B cell (primary cell): Measurements from ENCODE around the gene SNPH. TPM values are rescaled to one million over a fixed set of nuclear protein-coding genes. Genes with fewer than 3 reads are reported as not detected.

Experiments used
- ATAC-seq: fragments of 200-7000 bp; cut with Tn5 transposase; one replicate; pipeline ENCODE4 v1.10.0; 2021; ENCODE audit warnings: low read depth, mild to moderate bottlenecking, moderate number of reproducible peaks, moderate library complexity
- CTCF ChIA-PET: fragments of 350-600 bp; sonication (Branson Sonifier 250); formaldehyde crosslinking; loops from one replicate; lab custom pipeline; 2021; ENCODE audit warnings: antibody characterized with exemption, inconsistent platforms; lab: Charles Lee
- POLR2A ChIA-PET: fragments of 350-600 bp; sonication (Branson Sonifier 250); formaldehyde crosslinking; loops from one replicate; lab custom pipeline; 2021; ENCODE audit warnings: antibody characterized with exemption; lab: Charles Lee
- DNase-seq: peaks from one replicate; pipeline ENCODE4 v3.0.0; 2013
- H2AFZ ChIP-seq: 2 replicates; pipeline ENCODE4 v1.6.1; 2012; ENCODE audit warnings: mild to moderate bottlenecking, low read depth, low read length; ENCODE audit not compliant: insufficient read depth, poor library complexity, severe bottlenecking
- H3K27ac ChIP-seq, 2 donors: 1 replicate in 1 of 2; 2 replicates in 1 of 2; pipeline ENCODE4 v1.5.1; 2012 to 2013; ENCODE audit warnings: low read length in 2 of 2, mild to moderate bottlenecking in 2 of 2, moderate library complexity in 1 of 2
- H3K27me3 ChIP-seq, 4 experiments: fragments of 200-600 bp in 1 of 4; sonication (generic) in 1 of 4; replicated peaks in 1 of 4; 1 replicate in 2 of 4; 2 replicates in 2 of 4; pipeline versions ENCODE4 v1.6.1 to v1.7.0; 2013 to 2016; ENCODE audit warnings: low read length in 3 of 4, mild to moderate bottlenecking in 2 of 4, mixed read lengths in 1 of 4, moderate library complexity in 1 of 4; ENCODE audit not compliant: insufficient read depth in 4 of 4, control insufficient read depth in 3 of 4; ENCODE audit errors: control extremely low read depth in 1 of 4
- H3K36me3 ChIP-seq, 2 experiments: replicated peaks in 1 of 2; 1 replicate in 1 of 2; 2 replicates in 1 of 2; pipeline versions ENCODE4 v1.6.1 to v1.7.1; 2013; ENCODE audit warnings: low read length in 1 of 2; ENCODE audit not compliant: insufficient read depth in 2 of 2, control insufficient read depth in 1 of 2; ENCODE audit errors: control extremely low read depth in 1 of 2, extremely low read depth in 1 of 2
- H3K4me1 ChIP-seq, 2 donors: fragments of 200-600 bp in 1 of 2; sonication (generic) in 1 of 2; 1 replicate in 1 of 2; 2 replicates in 1 of 2; pipeline versions ENCODE4 v1.5.1 to v1.6.1; 2013 to 2017; ENCODE audit warnings: low read length in 2 of 2; ENCODE audit not compliant: control insufficient read depth in 2 of 2, insufficient read depth in 2 of 2
- H3K4me2 ChIP-seq: replicated peaks from 2 replicates; pipeline ENCODE3; 2012; ENCODE audit warnings: mild to moderate bottlenecking, low read depth, low read length; ENCODE audit not compliant: poor library complexity, severe bottlenecking
- H3K4me3 ChIP-seq, 5 experiments: fragments of 200-600 bp in 1 of 5; sonication (generic) in 1 of 5; 1 replicate in 3 of 5; 2 replicates in 2 of 5; pipeline versions ENCODE4 v1.5.1 to v1.7.0; 2011 to 2016; ENCODE audit warnings: low read length in 4 of 5, mild to moderate bottlenecking in 4 of 5, low read depth in 2 of 5, control low read depth in 1 of 5, moderate library complexity in 1 of 5; ENCODE audit not compliant: insufficient read depth in 1 of 5; ENCODE audit errors: control extremely low read depth in 1 of 5, extremely low read depth in 1 of 5
- H3K79me2 ChIP-seq: fragments of 200-600 bp; sonication (generic); one replicate; pipeline ENCODE4 v1.6.0; 2016; ENCODE audit warnings: low read length; ENCODE audit not compliant: control insufficient read depth, insufficient read depth
- H3K9ac ChIP-seq: fragments of 200-600 bp; sonication (generic); 2 replicates; pipeline ENCODE4 v1.6.1; 2017; ENCODE audit warnings: mild to moderate bottlenecking, low read length, moderate library complexity
- H3K9me3 ChIP-seq, 3 donors: one replicate each; pipeline versions ENCODE4 v1.6.1 to v1.7.1; 2013; ENCODE audit warnings: low read length in 2 of 3; ENCODE audit not compliant: control insufficient read depth in 2 of 3, insufficient read depth in 1 of 3; ENCODE audit errors: control extremely low read depth in 1 of 3
- H4K20me1 ChIP-seq: 2 replicates; pipeline ENCODE4 v1.6.0; 2012; ENCODE audit warnings: mild to moderate bottlenecking, low read length; ENCODE audit not compliant: insufficient read depth, control insufficient read depth, poor library complexity, severe bottlenecking
- H3K27ac Mint-ChIP-seq: one replicate; pipeline ENCODE4 v1.8.0; 2021; ENCODE audit warnings: mixed read lengths
- H3K27me3 Mint-ChIP-seq: one replicate; pipeline ENCODE4 v1.8.0; 2021; ENCODE audit warnings: mixed read lengths
- H3K4me1 Mint-ChIP-seq: one replicate; pipeline ENCODE4 v1.8.0; 2021; ENCODE audit warnings: mixed read lengths
- H3K4me3 Mint-ChIP-seq: one replicate; pipeline ENCODE4 v1.8.0; 2021; ENCODE audit warnings: mixed read lengths
- H3K9me3 Mint-ChIP-seq: one replicate; pipeline ENCODE4 v1.8.0; 2022; ENCODE audit warnings: mixed read lengths; ENCODE audit not compliant: insufficient read depth
- EZH2 ChIP-seq: IDR thresholded peaks from 2 replicates; pipeline ENCODE4 v1.6.1; 2012; ENCODE audit warnings: borderline replicate concordance, low read depth, mild to moderate bottlenecking, moderate library complexity, low read length; ENCODE audit not compliant: insufficient read depth, poor library complexity, severe bottlenecking
- whole genome bisulfite sequencing: methylation state at CpG from one replicate; pipeline ENCODE4 v1.1.5; 2013; ENCODE audit warnings: missing lambda C conversion rate; ENCODE audit not compliant: insufficient coverage; 5-methylcytosine and 5-hydroxymethylcytosine counted together
- intact Hi-C: fragments of 100-400 bp; cut with micrococcal nuclease; formaldehyde crosslinking; loops from one replicate; pipeline ENCODE4 v1.10.0; 2022
- polyA plus RNA-seq: library from polyadenylated mRNA; depleted of rRNA; stranded (reverse); fragments of >200 nt; gene quantifications from 2 replicates; pipeline ENCODE4 v1.2.3, GENCODE V29; 2012
- total RNA-seq, 2 donors: library from RNA; stranded (reverse); fragments of 120-200 nt in 1 of 2; gene quantifications; 1 replicate in 1 of 2; 2 replicates in 1 of 2; pipeline versions ENCODE4 v1.2.3 to v1.2.4, GENCODE V29; 2013 to 2022
- TF ChIP-seq, protein P1 (sequence below): fragments of 200-600 bp; IDR thresholded peaks from one replicate; pipeline ENCODE4 v1.8.0; 2022; ENCODE audit warnings: antibody characterized with exemption, mild to moderate bottlenecking

The SNPH gene
- total and polyA plus RNA-seq, 2 donors (not counting 1 experiment from before 2014, with no cell fraction given), result 0.67 to 3.0 TPM

DNA sequence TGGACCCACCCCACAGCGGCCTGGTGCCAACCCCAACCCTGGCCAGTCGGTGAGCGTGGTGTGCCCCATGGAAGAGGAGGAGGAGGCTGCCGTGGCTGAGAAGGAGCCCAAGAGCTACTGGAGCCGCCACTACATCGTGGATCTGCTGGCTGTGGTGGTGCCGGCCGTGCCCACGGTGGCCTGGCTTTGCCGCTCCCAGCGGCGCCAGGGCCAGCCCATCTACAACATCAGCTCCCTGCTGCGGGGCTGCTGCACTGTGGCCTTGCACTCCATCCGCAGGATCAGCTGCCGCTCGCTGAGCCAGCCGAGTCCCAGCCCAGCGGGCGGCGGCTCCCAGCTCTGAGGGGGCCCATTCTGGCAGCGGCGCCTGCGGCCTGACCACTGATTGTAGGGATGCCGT lies 39.6 kb downstream of the SNPH start:
- no peaks in the 10 kb centered on the region for H3K9me3 Mint-ChIP-seq
- CTCF ChIA-PET, result no interaction called here
- H3K4me1 Mint-ChIP-seq, result no peaks in the 10 kb centered on the region
- H3K9me3 ChIP-seq, result no peaks in the 10 kb centered on the region
- H3K27me3 ChIP-seq, result no peaks in the 10 kb centered on the region
- no peaks in the 10 kb centered on the region for H3K36me3 ChIP-seq
- H3K9ac ChIP-seq, result no peak overlapping the region
- H3K4me2 ChIP-seq, result no peak overlapping the region
- no peak overlapping the region for H3K4me3 ChIP-seq
- TF ChIP-seq, protein P1, sequence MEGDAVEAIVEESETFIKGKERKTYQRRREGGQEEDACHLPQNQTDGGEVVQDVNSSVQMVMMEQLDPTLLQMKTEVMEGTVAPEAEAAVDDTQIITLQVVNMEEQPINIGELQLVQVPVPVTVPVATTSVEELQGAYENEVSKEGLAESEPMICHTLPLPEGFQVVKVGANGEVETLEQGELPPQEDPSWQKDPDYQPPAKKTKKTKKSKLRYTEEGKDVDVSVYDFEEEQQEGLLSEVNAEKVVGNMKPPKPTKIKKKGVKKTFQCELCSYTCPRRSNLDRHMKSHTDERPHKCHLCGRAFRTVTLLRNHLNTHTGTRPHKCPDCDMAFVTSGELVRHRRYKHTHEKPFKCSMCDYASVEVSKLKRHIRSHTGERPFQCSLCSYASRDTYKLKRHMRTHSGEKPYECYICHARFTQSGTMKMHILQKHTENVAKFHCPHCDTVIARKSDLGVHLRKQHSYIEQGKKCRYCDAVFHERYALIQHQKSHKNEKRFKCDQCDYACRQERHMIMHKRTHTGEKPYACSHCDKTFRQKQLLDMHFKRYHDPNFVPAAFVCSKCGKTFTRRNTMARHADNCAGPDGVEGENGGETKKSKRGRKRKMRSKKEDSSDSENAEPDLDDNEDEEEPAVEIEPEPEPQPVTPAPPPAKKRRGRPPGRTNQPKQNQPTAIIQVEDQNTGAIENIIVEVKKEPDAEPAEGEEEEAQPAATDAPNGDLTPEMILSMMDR, result no peak
- TF ChIP-seq EZH2, result no peak
- no peak overlapping the region for H2AFZ ChIP-seq
- H4K20me1 ChIP-seq, result no peaks in the 10 kb centered on the region
- no peak overlapping the region for H3K27ac Mint-ChIP-seq
- intact Hi-C loops, result no loop called here
- 92% methylated on average over 13 of the region's 24 CpGs for WGBS
- POLR2A ChIA-PET, result no interaction called here
- no peak overlapping the region for H3K4me3 Mint-ChIP-seq
- no peaks in the 10 kb centered on the region for H3K27me3 Mint-ChIP-seq
- ATAC-seq (no peak), DNase-seq (no peak)
- H3K79me2 ChIP-seq, result no peaks in the 10 kb centered on the region
- H3K27ac ChIP-seq, result no peak overlapping the region
- no peaks in the 10 kb centered on the region for H3K4me1 ChIP-seq

GRCh38 chr20:1306316-1307135 lies 40.4 kb downstream of the SNPH start:
- H3K9me3 Mint-ChIP-seq, result no peaks in the 10 kb centered on the region
- no peak overlapping the region for H3K9ac ChIP-seq
- 89% methylated on average over 14 of the region's 14 CpGs for WGBS
- ATAC-seq, result no peak
- POLR2A ChIA-PET, result no interaction called here
- H3K4me3 Mint-ChIP-seq, result no peak overlapping the region
- no peaks in the 10 kb centered on the region for H3K27me3 ChIP-seq
- no peak overlapping the region for H3K27ac Mint-ChIP-seq
- intact Hi-C loops, result no loop called here
- no peak overlapping the region for H3K4me2 ChIP-seq
- H2AFZ ChIP-seq, result no peak overlapping the region
- no peak overlapping the region for H3K27ac ChIP-seq
- TF ChIP-seq, protein P1, result no peak
- TF ChIP-seq EZH2, result no peak
- no peaks in the 10 kb centered on the region for H3K27me3 Mint-ChIP-seq
- no peaks in the 10 kb centered on the region for H3K4me1 ChIP-seq
- no peak overlapping the region for H3K4me3 ChIP-seq
- no peak for DNase-seq
- no peaks in the 10 kb centered on the region for H3K79me2 ChIP-seq
- no peaks in the 10 kb centered on the region for H3K4me1 Mint-ChIP-seq
- no peaks in the 10 kb centered on the region for H3K9me3 ChIP-seq
- no peaks in the 10 kb centered on the region for H3K36me3 ChIP-seq
- no peaks in the 10 kb centered on the region for H4K20me1 ChIP-seq
- CTCF ChIA-PET, result no interaction called here
